PC-9 (cell line): ENCODE results near the gene FAM168A. TPM values are rescaled to one million over a fixed set of nuclear protein-coding genes. Genes with fewer than 3 reads are reported as not detected.

ENCODE experiments used
- BruUV-seq: library from RNA; stranded (reverse); fragments of 400-500 nt; replicated peaks from 2 replicates; lab custom pipeline; 2021; lab: Mats Ljungman, UMichigan
- CTCF ChIA-PET: fragments of 300-600 bp; sonication (Branson Sonifier 250); formaldehyde crosslinking; loops from one replicate; lab custom pipeline; 2022; ENCODE audit warnings: antibody characterized with exemption; lab: Charles Lee
- POLR2A ChIA-PET: fragments of 300-600 bp; sonication (Branson Sonifier 250); formaldehyde crosslinking; loops from one replicate; lab custom pipeline; 2022; ENCODE audit warnings: antibody characterized with exemption; ENCODE audit not compliant: unreplicated experiment; lab: Charles Lee
- DNase-seq, 2 experiments: peaks; one replicate each; pipeline versions ENCODE4 v3.0.0 to v3.0.0-alpha.2; 2015 to 2022; ENCODE audit warnings: mixed read lengths in 1 of 2
- H2AFZ ChIP-seq: fragments of 200-600 bp; sonication (generic); 2 replicates; pipeline ENCODE4 v1.8.1; 2017; ENCODE audit warnings: antibody characterized with exemption
- H3F3A ChIP-seq: fragments of 200-600 bp; sonication (generic); 2 replicates; pipeline ENCODE4 v1.8.1; 2017; ENCODE audit warnings: antibody characterized with exemption, mild to moderate bottlenecking, low read depth; ENCODE audit not compliant: insufficient read depth
- H3K27ac ChIP-seq: fragments of 200-600 bp; sonication (generic); 2 replicates; pipeline ENCODE4 v1.6.1; 2016; ENCODE audit warnings: mixed run types
- H3K27me3 ChIP-seq: fragments of 200-600 bp; sonication (generic); 2 replicates; pipeline ENCODE4 v1.6.1; 2016; ENCODE audit warnings: low read depth, mixed run types; ENCODE audit not compliant: insufficient read depth
- H3K36me3 ChIP-seq: fragments of 200-600 bp; sonication (generic); 2 replicates; pipeline ENCODE4 v1.6.1; 2016; ENCODE audit warnings: low read depth, mixed run types
- H3K4me1 ChIP-seq: fragments of 200-600 bp; sonication (generic); replicated peaks from 2 replicates; pipeline ENCODE4 v1.6.1; 2016; ENCODE audit warnings: mixed run types; ENCODE audit not compliant: insufficient read depth
- H3K4me2 ChIP-seq: fragments of 200-600 bp; sonication (generic); 2 replicates; pipeline ENCODE4 v1.6.1; 2017; ENCODE audit warnings: mixed run types
- H3K4me3 ChIP-seq: fragments of 200-600 bp; sonication (generic); 2 replicates; pipeline ENCODE4 v1.6.1; 2016; ENCODE audit warnings: mixed run types
- H3K79me2 ChIP-seq: fragments of 200-600 bp; sonication (generic); 2 replicates; pipeline ENCODE4 v1.6.1; 2017; ENCODE audit warnings: low read depth, mixed run types
- H3K9me2 ChIP-seq: fragments of 200-600 bp; sonication (generic); 2 replicates; pipeline ENCODE4 v1.8.1; 2017; ENCODE audit warnings: mild to moderate bottlenecking; ENCODE audit not compliant: insufficient read depth
- H3K9me3 ChIP-seq: fragments of 200-600 bp; sonication (generic); 2 replicates; pipeline ENCODE4 v1.8.1; 2016; ENCODE audit warnings: low read depth; ENCODE audit not compliant: insufficient read depth
- H4K20me1 ChIP-seq: fragments of 200-600 bp; sonication (generic); 2 replicates; pipeline ENCODE4 v1.8.1; 2017; ENCODE audit not compliant: insufficient read depth
- EZH2 ChIP-seq: fragments of 200-600 bp; sonication (generic); IDR thresholded peaks from 2 replicates; pipeline ENCODE4 v1.8.0; 2017; ENCODE audit warnings: antibody characterized with exemption, low read depth
- intact Hi-C: fragments of 100-400 bp; cut with micrococcal nuclease; formaldehyde crosslinking; loops from one replicate; pipeline ENCODE4 v1.10.0; 2022; ENCODE audit not compliant: unreplicated experiment
- total RNA-seq: library from RNA; stranded (reverse); gene quantifications from 2 replicates; pipeline ENCODE4 v1.2.3, GENCODE V29; 2021
- TF ChIP-seq, protein P1 (sequence below): fragments of 200-600 bp; sonication (generic); conservative IDR thresholded peaks from 2 replicates; pipeline ENCODE4 v1.6.1; 2017; ENCODE audit warnings: mixed run types, antibody characterized with exemption, mild to moderate bottlenecking, moderate library complexity

Gene FAM168A
- total RNA-seq, 1 experiment from 2014 or later: 51.2 TPM

DNA sequence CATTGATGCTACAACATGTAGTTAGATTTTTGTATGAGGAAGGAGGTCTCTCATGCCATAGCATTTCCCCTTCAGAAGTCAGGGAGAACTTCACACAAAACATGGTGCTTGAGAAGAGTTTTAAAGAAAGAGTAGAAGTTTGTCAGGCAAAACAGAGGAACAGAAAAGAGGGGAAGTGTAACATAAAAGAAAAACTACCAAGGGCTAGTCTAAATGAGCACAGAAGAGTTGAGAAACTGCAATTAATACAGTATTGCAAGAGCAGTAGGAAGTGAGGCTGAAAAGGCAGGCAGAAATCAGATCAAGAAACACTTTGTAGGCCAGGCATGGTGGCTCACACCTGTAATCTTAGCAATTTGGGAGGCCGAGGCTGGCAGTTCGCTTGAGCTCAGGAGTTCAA is 61.0 kb downstream of the FAM168A start:
- H3K27me3 ChIP-seq: no peaks in the 10 kb centered on the region
- no peak overlapping the region for H3K4me3 ChIP-seq
- DNase-seq: no peak
- no peak overlapping the region for H3K27ac ChIP-seq
- peaks cover 3% of the 10 kb centered on the region for H4K20me1 ChIP-seq
- H2AFZ ChIP-seq: no peak overlapping the region
- TF ChIP-seq, protein P1, sequence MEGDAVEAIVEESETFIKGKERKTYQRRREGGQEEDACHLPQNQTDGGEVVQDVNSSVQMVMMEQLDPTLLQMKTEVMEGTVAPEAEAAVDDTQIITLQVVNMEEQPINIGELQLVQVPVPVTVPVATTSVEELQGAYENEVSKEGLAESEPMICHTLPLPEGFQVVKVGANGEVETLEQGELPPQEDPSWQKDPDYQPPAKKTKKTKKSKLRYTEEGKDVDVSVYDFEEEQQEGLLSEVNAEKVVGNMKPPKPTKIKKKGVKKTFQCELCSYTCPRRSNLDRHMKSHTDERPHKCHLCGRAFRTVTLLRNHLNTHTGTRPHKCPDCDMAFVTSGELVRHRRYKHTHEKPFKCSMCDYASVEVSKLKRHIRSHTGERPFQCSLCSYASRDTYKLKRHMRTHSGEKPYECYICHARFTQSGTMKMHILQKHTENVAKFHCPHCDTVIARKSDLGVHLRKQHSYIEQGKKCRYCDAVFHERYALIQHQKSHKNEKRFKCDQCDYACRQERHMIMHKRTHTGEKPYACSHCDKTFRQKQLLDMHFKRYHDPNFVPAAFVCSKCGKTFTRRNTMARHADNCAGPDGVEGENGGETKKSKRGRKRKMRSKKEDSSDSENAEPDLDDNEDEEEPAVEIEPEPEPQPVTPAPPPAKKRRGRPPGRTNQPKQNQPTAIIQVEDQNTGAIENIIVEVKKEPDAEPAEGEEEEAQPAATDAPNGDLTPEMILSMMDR: no peak
- no peak for TF ChIP-seq EZH2
- H3K4me1 ChIP-seq: no peaks in the 10 kb centered on the region
- ChIA-PET POLR2A (no interaction called here), CTCF (no interaction called here)
- no peak overlapping the region for H3K4me2 ChIP-seq
- intact Hi-C loops: no loop called here
- no peaks in the 10 kb centered on the region for H3K9me3 ChIP-seq
- BruUV-seq: no TSS peak
- no peaks in the 10 kb centered on the region; the same call in 1 of the 2 replicates for H3K79me2 ChIP-seq
- no peaks in the 10 kb centered on the region for H3F3A ChIP-seq
- H3K36me3 ChIP-seq: no peaks in the 10 kb centered on the region
- H3K9me2 ChIP-seq: no peaks in the 10 kb centered on the region

DNA sequence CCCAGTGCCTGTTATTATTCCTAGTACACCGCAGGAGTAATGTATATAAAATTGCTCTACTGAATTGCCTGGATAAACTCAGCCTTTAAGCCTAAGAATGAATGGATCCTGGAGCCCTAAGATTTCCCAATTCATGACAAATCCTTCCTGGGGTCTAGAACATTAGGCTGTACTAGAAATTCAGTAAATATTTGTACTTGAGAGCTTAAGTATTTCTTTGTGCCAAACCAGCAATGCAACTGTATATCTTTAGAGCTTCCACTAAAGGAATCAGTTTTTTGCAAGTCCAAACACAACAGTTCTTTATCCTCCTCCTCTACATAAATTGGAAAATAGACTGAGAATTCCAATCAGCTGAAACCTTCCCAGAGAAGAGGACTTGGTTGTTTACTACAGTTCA is 65.6 kb downstream of the FAM168A start:
- no peak for DNase-seq
- CTCF ChIA-PET: no interaction called here
- POLR2A ChIA-PET: no interaction called here
- intact Hi-C loops: no loop called here
- no peak overlapping the region for H3K4me2 ChIP-seq
- no peaks in the 10 kb centered on the region; the same call in 1 of the 2 replicates for H3K79me2 ChIP-seq
- no peak overlapping the region for H3K27ac ChIP-seq
- no peaks in the 10 kb centered on the region for H3K9me3 ChIP-seq
- no TSS peak for BruUV-seq
- peaks cover 3% of the 10 kb centered on the region; the same call in 1 of the 2 replicates for H4K20me1 ChIP-seq
- H3K36me3 ChIP-seq: no peaks in the 10 kb centered on the region
- no peaks in the 10 kb centered on the region for H3K4me1 ChIP-seq
- TF ChIP-seq, protein P1: no peak
- no peak for TF ChIP-seq EZH2
- H3F3A ChIP-seq: no peaks in the 10 kb centered on the region
- H2AFZ ChIP-seq: no peak overlapping the region
- no peaks in the 10 kb centered on the region for H3K9me2 ChIP-seq
- H3K27me3 ChIP-seq: no peaks in the 10 kb centered on the region
- no peak overlapping the region for H3K4me3 ChIP-seq

DNA sequence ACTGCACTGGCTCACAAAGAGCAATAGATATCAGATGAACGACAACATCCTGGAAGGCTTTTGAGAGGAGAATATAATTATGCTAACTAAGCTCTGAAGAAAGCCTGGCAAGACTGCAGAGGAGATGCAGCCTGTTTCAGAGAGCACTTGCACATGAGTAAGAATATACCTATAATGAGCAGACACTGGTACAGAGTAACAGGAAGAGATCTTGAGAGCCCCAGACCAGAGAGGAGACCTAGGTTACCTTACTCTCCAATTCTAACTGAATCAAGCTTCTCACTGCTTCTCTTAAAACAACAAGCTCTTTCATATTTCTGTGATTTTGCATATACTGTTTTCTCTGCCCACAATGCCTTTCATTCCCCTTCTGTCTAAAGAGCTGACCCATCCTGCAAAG is 66.5 kb downstream of the FAM168A start:
- H3K9me3 ChIP-seq: no peaks in the 10 kb centered on the region
- H3K4me1 ChIP-seq: no peaks in the 10 kb centered on the region
- intact Hi-C loops: no loop called here
- H4K20me1 ChIP-seq: peaks cover 3% of the 10 kb centered on the region; the same call in 1 of the 2 replicates
- H3K4me3 ChIP-seq: no peak overlapping the region
- H3F3A ChIP-seq: no peaks in the 10 kb centered on the region
- H3K27me3 ChIP-seq: no peaks in the 10 kb centered on the region
- DNase-seq: no peak
- H3K36me3 ChIP-seq: no peaks in the 10 kb centered on the region
- no peaks in the 10 kb centered on the region for H3K9me2 ChIP-seq
- no peak overlapping the region for H3K27ac ChIP-seq
- no peak for TF ChIP-seq EZH2
- TF ChIP-seq, protein P1: no peak
- no peak overlapping the region for H2AFZ ChIP-seq
- POLR2A ChIA-PET: interaction anchor here (0.7 kb wide), 1 partner anchor 72 kb away, joined by 3 read pairs; no protein-coding TSS in a partner anchor
- H3K79me2 ChIP-seq: no peaks in the 10 kb centered on the region; the same call in 1 of the 2 replicates
- CTCF ChIA-PET: interaction anchor here (0.7 kb wide), 1 partner anchor 1061 kb away, joined by 9 read pairs; no protein-coding TSS in a partner anchor
- BruUV-seq: no TSS peak
- H3K4me2 ChIP-seq: no peak overlapping the region
